HepG2 (cell line): Measurements from ENCODE around the gene STX12. TPM values are rescaled to one million over a fixed set of nuclear protein-coding genes. Genes with fewer than 3 reads are reported as not detected.

ENCODE experiments used
- DMTF1 ChIP-seq: sonication (generic); formaldehyde crosslinking; IDR thresholded peaks from 2 replicates; pipeline ENCODE4 v1.4.0; 2020; ENCODE audit warnings: mild to moderate bottlenecking, missing genetic modification reagents
- EEA1 ChIP-seq: sonication (generic); formaldehyde crosslinking; IDR thresholded peaks from 2 replicates; pipeline ENCODE4 v1.5.1; 2020; ENCODE audit warnings: mild to moderate bottlenecking, missing genetic modification reagents, borderline replicate concordance
- PHF21A ChIP-seq: sonication (generic); formaldehyde crosslinking; IDR thresholded peaks from 2 replicates; pipeline ENCODE4 v1.5.0; 2020; ENCODE audit warnings: mild to moderate bottlenecking, missing genetic modification reagents
- ZNF281 ChIP-seq: sonication (generic); formaldehyde crosslinking; IDR thresholded peaks from 2 replicates; pipeline ENCODE4 v1.4.0; 2020; ENCODE audit warnings: missing genetic modification reagents, borderline replicate concordance
- ZNF546 ChIP-seq: sonication (generic); formaldehyde crosslinking; conservative IDR thresholded peaks from 2 replicates; pipeline ENCODE4 v1.8.1; 2023; ENCODE audit warnings: mild to moderate bottlenecking, missing genetic modification reagents
- ZNF605 ChIP-seq: sonication (generic); formaldehyde crosslinking; IDR thresholded peaks from 2 replicates; pipeline ENCODE4 v1.8.0; 2022; ENCODE audit warnings: mild to moderate bottlenecking, missing genetic modification reagents
- ZNF615 ChIP-seq: sonication (generic); formaldehyde crosslinking; IDR thresholded peaks from 2 replicates; pipeline ENCODE4 v1.5.0; 2020; ENCODE audit warnings: mild to moderate bottlenecking, missing genetic modification reagents, borderline replicate concordance
- ZNF644 ChIP-seq: IDR thresholded peaks from 2 replicates; pipeline ENCODE4 v1.6.1; 2016; ENCODE audit warnings: low read depth
- ZNF720 ChIP-seq: sonication (generic); formaldehyde crosslinking; IDR thresholded peaks from 2 replicates; pipeline ENCODE4 v1.4.0; 2020; ENCODE audit warnings: missing genetic modification reagents
- ZNF773 ChIP-seq: sonication (generic); formaldehyde crosslinking; IDR thresholded peaks from 2 replicates; pipeline ENCODE4 v1.4.0; 2020; ENCODE audit warnings: missing genetic modification reagents, borderline replicate concordance
- polyA plus RNA-seq, 8 experiments: library from polyadenylated mRNA; depleted of rRNA in 3 of 8; stranded (reverse) in 7 of 8; unstranded in 1 of 8; fragments of >200 nt; fragmentation: Illumina TruSeq in 4 of 8; extraction: Trizol in 4 of 8; gene quantifications; 2 replicates each; pipeline versions ENCODE4 v1.2.1 to v1.2.3, GENCODE V29; 2011 to 2016; ENCODE audit warnings: low read depth in 4 of 8, missing spikeins in 1 of 8, mixed read lengths in 1 of 8; ENCODE audit not compliant: insufficient read depth in 1 of 8
- total RNA-seq, 5 experiments: library from RNA; depleted of rRNA; stranded (reverse); fragments of >200 nt; fragmentation: Illumina TruSeq; extraction: Trizol; gene quantifications; 2 replicates each; pipeline ENCODE4 v1.2.3, GENCODE V29; 2016; ENCODE audit warnings: low read depth in 1 of 5
- TF ChIP-seq, protein P1 (sequence below): sonication (generic); IDR thresholded peaks from 2 replicates; pipeline ENCODE4 v1.6.1; 2016; ENCODE audit warnings: low read depth, borderline replicate concordance
- TF ChIP-seq, protein P2 (sequence below): sonication (generic); formaldehyde crosslinking; IDR thresholded peaks from 2 replicates; pipeline ENCODE4 v1.4.0; 2020; ENCODE audit warnings: low read depth, mild to moderate bottlenecking, missing genetic modification reagents

STX12 gene
- total and polyA plus RNA-seq, 2 of the 13 experiments (the other 11 are each of a cell fraction or from before 2014, with no cell fraction given), result 9.0 to 19.7 TPM

GRCh38 chr1:27809883-27810282 lies 36.9 kb downstream of the STX12 start (continued):
- TF ChIP-seq ZNF281 (CRISPR knock-in tag) (no peak), DMTF1 (CRISPR knock-in tag) (no peak), ZNF644 (CRISPR knock-in tag) (no peak), ZNF546 (no peak), PHF21A (no peak), ZNF615 (no peak), ZNF605 (CRISPR knock-in tag) (no peak), ZNF773 (CRISPR knock-in tag) (no peak), EEA1 (CRISPR knock-in tag) (no peak), ZNF720 (no peak)
- TF ChIP-seq, protein P1, sequence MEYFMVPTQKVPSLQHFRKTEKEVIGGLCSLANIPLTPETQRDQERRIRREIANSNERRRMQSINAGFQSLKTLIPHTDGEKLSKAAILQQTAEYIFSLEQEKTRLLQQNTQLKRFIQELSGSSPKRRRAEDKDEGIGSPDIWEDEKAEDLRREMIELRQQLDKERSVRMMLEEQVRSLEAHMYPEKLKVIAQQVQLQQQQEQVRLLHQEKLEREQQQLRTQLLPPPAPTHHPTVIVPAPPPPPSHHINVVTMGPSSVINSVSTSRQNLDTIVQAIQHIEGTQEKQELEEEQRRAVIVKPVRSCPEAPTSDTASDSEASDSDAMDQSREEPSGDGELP, result no peak
- TF ChIP-seq, protein P2, sequence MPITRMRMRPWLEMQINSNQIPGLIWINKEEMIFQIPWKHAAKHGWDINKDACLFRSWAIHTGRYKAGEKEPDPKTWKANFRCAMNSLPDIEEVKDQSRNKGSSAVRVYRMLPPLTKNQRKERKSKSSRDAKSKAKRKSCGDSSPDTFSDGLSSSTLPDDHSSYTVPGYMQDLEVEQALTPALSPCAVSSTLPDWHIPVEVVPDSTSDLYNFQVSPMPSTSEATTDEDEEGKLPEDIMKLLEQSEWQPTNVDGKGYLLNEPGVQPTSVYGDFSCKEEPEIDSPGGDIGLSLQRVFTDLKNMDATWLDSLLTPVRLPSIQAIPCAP (CRISPR knock-in tag), result no peak
